DOHH2 (cell line): ENCODE data around the gene C5orf15.

Experiments used
- H3F3A ChIP-seq: fragments of 200-600 bp; sonication (generic), shearing (Covaris generic); 2 replicates; pipeline ENCODE4 v1.6.0; 2016; ENCODE audit warnings: antibody characterized with exemption, mild to moderate bottlenecking; ENCODE audit not compliant: control insufficient read depth, insufficient read depth
- H3K27ac ChIP-seq: fragments of 200-600 bp; sonication (generic); 2 replicates; pipeline ENCODE4 v1.5.1; 2014; ENCODE audit warnings: low read depth, mild to moderate bottlenecking, low read length, moderate library complexity
- H3K27me3 ChIP-seq: fragments of 200-600 bp; sonication (generic); 2 replicates; pipeline ENCODE4 v1.6.1; 2014; ENCODE audit warnings: mild to moderate bottlenecking, low read length, mixed read lengths; ENCODE audit not compliant: control insufficient read depth
- H3K36me3 ChIP-seq: fragments of 200-600 bp; sonication (generic); 2 replicates; pipeline ENCODE4 v1.6.1; 2014; ENCODE audit warnings: mild to moderate bottlenecking, low read length, moderate library complexity, mixed read lengths; ENCODE audit not compliant: control insufficient read depth
- H3K4me1 ChIP-seq: fragments of 200-600 bp; sonication (generic); 2 replicates; pipeline ENCODE4 v1.6.1; 2014; ENCODE audit warnings: mild to moderate bottlenecking, low read length, mixed read lengths; ENCODE audit not compliant: control insufficient read depth
- H3K4me2 ChIP-seq: fragments of 200-600 bp; sonication (generic); 2 replicates; pipeline ENCODE4 v1.6.0; 2014; ENCODE audit warnings: mild to moderate bottlenecking, low read length, moderate library complexity
- H3K4me3 ChIP-seq: fragments of 200-600 bp; sonication (generic); 2 replicates; pipeline ENCODE4 v1.5.1; 2014; ENCODE audit warnings: mild to moderate bottlenecking, low read length, mixed read lengths
- H3K79me2 ChIP-seq: fragments of 200-600 bp; sonication (generic); 2 replicates; pipeline ENCODE4 v1.6.1; 2014; ENCODE audit warnings: mild to moderate bottlenecking, low read length, mixed read lengths; ENCODE audit not compliant: control insufficient read depth
- H3K9me2 ChIP-seq: fragments of 200-600 bp; sonication (generic); replicated peaks from 2 replicates; pipeline ENCODE4 v1.6.1; 2014; ENCODE audit warnings: mild to moderate bottlenecking, low read length, mixed read lengths; ENCODE audit not compliant: control insufficient read depth
- H3K9me3 ChIP-seq: fragments of 200-600 bp; sonication (generic); 2 replicates; pipeline ENCODE4 v1.6.1; 2014; ENCODE audit warnings: antibody characterized with exemption, low read length, mixed read lengths; ENCODE audit not compliant: control insufficient read depth, insufficient read depth
- H4K20me1 ChIP-seq: fragments of 200-600 bp; sonication (generic); 2 replicates; pipeline ENCODE4 v1.6.0; 2014; ENCODE audit warnings: low read depth, mild to moderate bottlenecking, antibody characterized with exemption, low read length, moderate library complexity; ENCODE audit not compliant: control insufficient read depth, insufficient read depth
- EZH2phosphoT487 ChIP-seq: fragments of 200-600 bp; sonication (generic); IDR thresholded peaks from 2 replicates; pipeline ENCODE4 v1.6.1; 2017; ENCODE audit warnings: borderline replicate concordance, mild to moderate bottlenecking, antibody characterized with exemption, low read length, moderate library complexity, mixed read lengths
- TF ChIP-seq, protein P1 (sequence below): fragments of 200-600 bp; sonication (generic); IDR thresholded peaks from one replicate; pipeline ENCODE4 v1.5.1; 2014; ENCODE audit warnings: antibody characterized with exemption, mild to moderate bottlenecking, low read depth, low read length; ENCODE audit not compliant: poor library complexity, severe bottlenecking

Gene C5orf15

DNA sequence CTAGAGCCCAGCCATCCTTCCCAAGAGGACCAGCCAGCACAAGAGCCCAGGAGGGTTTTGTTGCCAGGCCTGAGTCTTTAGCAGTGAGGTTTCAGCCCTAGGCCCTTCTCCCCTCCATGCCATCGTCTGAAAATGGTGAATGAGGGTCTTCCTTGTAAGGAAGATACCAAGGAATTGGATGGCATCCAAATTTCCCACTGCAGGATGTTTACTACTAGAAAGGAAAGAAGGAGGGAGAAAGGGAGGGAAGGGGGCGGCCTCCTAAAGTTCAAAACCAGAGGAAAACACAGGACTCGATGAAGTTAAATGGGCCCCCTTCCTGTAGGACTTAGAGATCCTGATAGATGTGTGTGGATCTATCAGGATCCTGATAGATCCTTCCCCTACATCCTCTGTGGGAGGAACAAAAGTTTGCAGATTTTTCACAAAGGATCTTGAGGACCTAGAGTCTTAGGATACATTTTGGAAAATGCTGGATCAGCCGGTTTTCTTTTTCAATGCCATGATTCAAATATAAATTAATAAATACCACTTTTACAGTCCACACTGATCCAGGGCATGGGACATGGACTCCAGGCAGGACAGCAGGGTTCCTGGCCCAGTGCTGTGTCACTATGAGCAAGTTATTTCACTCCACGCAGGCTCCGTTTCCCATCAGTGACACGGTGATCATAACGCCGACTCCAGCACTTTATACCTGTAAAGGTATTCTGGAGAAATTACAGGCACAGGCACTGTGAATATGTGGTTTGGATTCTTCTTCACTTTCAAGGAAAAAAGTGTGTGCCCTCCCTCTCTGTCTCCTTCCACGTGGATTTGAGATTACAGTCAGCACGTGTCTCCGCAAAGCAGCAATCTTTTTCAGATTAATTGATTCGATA lies 40.9 kb downstream of the C5orf15 start:
- H4K20me1 ChIP-seq, result no peaks in the 10 kb centered on the region
- H3K4me2 ChIP-seq, result no peak overlapping the region
- no peaks in the 10 kb centered on the region for H3K79me2 ChIP-seq
- H3K9me3 ChIP-seq, result no peaks in the 10 kb centered on the region
- H3K4me1 ChIP-seq, result peaks cover 65% of the 10 kb centered on the region
- H3K36me3 ChIP-seq, result no peaks in the 10 kb centered on the region
- no peaks in the 10 kb centered on the region for H3K9me2 ChIP-seq
- no peak overlapping the region for H3K4me3 ChIP-seq
- H3K27ac ChIP-seq, result no peak overlapping the region
- TF ChIP-seq EZH2phosphoT487, result no peak
- TF ChIP-seq, protein P1, sequence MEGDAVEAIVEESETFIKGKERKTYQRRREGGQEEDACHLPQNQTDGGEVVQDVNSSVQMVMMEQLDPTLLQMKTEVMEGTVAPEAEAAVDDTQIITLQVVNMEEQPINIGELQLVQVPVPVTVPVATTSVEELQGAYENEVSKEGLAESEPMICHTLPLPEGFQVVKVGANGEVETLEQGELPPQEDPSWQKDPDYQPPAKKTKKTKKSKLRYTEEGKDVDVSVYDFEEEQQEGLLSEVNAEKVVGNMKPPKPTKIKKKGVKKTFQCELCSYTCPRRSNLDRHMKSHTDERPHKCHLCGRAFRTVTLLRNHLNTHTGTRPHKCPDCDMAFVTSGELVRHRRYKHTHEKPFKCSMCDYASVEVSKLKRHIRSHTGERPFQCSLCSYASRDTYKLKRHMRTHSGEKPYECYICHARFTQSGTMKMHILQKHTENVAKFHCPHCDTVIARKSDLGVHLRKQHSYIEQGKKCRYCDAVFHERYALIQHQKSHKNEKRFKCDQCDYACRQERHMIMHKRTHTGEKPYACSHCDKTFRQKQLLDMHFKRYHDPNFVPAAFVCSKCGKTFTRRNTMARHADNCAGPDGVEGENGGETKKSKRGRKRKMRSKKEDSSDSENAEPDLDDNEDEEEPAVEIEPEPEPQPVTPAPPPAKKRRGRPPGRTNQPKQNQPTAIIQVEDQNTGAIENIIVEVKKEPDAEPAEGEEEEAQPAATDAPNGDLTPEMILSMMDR, result no peak
- no peaks in the 10 kb centered on the region for H3K27me3 ChIP-seq
- H3F3A ChIP-seq, result peaks cover 2% of the 10 kb centered on the region; the same call in 1 of the 2 replicates

- no peaks in the 10 kb centered on the region for H3K36me3 ChIP-seq
- H3K27me3 ChIP-seq, result no peaks in the 10 kb centered on the region
- H3K9me2 ChIP-seq, result no peaks in the 10 kb centered on the region
- no peak for TF ChIP-seq EZH2phosphoT487
- TF ChIP-seq, protein P1, result no peak
- H3K79me2 ChIP-seq, result no peaks in the 10 kb centered on the region
- no peak overlapping the region for H3K4me3 ChIP-seq
- peaks cover 66% of the 10 kb centered on the region for H3K4me1 ChIP-seq
- H4K20me1 ChIP-seq, result no peaks in the 10 kb centered on the region
- no peak overlapping the region for H3K4me2 ChIP-seq
- H3K27ac ChIP-seq, result no peak overlapping the region
- no peaks in the 10 kb centered on the region for H3K9me3 ChIP-seq
- peaks cover 2% of the 10 kb centered on the region; the same call in 1 of the 2 replicates for H3F3A ChIP-seq
These were observed 41.7 kb downstream of the C5orf15 start for GRCh38 chr5:133926489-133927299.

DNA sequence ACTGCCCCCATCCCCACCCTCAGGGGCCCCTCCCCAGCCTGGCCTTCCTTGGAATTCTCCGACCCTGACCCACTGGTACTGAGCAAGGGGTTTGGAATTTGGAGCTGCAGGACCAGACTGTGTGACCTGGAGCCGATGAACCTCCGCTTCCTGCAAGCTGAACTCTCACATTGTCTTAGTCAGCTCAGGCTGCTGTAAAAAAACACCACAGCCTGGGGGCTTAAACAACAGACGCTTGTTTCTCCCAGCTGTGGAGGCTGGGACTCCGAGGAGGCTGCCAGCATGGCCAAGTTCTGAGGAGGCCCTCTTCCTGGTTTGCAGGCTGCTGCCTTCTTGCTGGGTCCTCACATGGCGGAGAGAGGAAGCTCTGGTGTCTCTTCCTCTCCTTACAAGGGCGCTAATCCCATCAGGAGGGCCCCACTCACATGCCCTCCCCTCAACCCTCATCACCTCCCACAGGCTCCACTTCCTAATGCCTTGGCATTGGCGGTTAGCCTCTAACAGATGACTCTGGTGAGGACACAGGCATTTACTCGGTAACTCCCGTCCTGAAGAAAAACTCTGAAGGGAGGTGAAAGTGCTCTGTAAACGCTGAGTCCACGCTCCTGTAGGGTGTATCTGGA lies 42.4 kb downstream of the C5orf15 start:
- Histone ChIP-seq H3K27me3 (no peaks in the 10 kb centered on the region), H3F3A (peaks cover 2% of the 10 kb centered on the region; the same call in 1 of the 2 replicates), H3K4me3 (no peak overlapping the region), H3K9me2 (no peaks in the 10 kb centered on the region), H3K9me3 (no peaks in the 10 kb centered on the region), H3K27ac (no peak overlapping the region), H3K4me1 (peaks cover 62% of the 10 kb centered on the region), H3K79me2 (no peaks in the 10 kb centered on the region), H3K36me3 (no peaks in the 10 kb centered on the region), H3K4me2 (no peak overlapping the region), H4K20me1 (no peaks in the 10 kb centered on the region)
- TF ChIP-seq EZH2phosphoT487, result no peak
- TF ChIP-seq, protein P1, result no peak
